Activated T-helper 1 cell treated with anti-CD3 and anti-CD28 coated beads, Interleukin-2, amount 50 U/mL, for 16 hours (primary cell): Measurements from ENCODE around the gene PRDM1.

Experiments used
- DNase-seq, 2 donors: peaks; one replicate each; pipeline ENCODE4 v3.0.0-alpha.2; 2020; ENCODE audit warnings: low read depth in 1 of 2, low spot score in 1 of 2

The PRDM1 gene

DNA sequence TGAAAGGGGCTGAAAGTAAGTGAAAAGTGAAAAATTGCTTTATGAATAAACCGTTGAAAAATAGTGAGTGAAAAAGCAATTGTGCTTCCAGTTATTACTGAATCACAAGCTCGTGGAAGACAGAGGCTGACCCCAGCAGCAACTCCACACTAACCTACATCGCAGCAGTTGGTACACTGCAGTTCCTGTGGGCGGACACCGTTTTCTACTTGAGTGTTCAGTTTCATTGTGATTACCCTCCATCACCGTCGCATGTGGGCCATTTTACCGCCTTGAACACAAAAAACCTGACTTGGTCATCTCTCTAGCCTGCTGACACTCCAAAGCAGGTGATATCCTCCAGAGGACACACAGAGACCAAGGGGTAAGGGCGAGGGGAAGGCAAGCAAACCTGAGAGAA, 28.4 kb downstream of the PRDM1 start:
- DNase-seq: peak in 1 of 2 donors; percentile 48

DNA sequence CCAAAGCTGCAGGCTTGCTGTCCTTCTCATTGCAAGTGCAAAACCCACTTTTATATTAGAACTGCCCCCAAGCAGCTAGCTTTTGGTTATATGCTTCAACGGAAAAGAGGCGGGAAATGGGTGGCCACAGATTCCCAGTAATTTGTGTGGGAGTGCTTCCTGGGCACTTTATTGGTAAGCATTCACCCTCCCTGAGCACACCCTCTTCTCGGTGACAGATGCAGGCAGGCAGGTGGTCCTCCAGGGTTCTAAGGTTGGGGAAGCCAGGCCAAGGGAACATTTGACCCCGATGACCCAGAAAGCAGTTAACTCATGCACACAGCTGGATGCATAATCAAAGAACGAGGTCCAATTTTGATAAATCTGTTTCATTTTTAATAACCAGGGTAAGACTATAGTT, 29.1 kb downstream of the PRDM1 start:
- DNase-seq: no peak

DNA sequence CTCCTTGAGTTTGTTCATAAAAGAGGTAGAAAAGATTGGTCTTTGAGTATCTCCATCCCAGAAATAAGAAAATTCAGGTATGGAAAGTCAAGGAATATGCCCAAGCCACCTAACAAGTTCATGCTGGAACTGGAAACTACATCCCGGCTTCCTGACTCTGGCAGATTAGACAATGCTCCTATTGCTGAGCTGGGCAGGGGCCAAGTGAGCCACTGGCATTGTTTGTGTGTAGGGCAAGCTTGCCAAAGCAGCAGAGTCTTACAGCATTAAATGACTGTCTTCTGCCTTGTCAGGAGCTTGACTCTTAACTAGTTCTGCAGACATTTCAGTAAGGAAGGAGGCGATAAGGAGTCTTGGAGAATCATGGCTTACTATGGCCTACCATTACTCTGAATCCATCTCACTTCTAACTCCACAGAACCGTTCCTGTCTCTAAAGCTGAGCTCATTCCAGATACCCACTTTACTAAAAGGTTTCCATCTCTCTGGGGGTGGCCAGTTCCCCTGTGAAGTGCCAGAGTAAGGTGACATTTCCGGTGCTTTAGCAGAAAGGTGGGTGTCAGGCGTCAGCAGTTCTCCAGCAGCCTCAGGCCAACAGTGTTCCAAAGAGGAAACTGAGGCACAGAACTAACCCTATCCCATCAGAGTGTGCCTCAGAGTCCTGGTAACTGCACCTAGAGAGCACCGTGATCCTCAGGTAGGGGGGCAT, 30.1 kb downstream of the PRDM1 start:
- no peak for DNase-seq

DNA sequence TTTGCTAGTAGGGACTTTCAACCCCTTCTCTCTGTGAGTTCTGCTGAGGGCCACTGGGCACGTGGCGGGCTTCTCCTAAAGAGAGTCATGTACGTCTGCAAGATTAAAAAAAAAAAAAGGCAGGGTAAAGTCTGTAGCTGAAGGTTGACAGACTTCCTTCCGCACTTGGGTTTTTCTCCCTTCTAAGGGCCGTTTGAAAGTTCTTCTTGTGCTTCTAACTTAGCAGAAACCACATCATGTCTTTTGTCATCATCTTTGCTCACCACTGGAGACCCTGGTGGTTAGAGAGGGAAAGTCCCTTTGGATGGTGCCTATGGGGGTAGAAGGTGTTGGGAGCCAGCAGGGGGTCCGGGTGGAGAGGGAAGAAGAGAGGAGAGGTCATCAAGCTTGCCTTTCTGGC, 31.4 kb downstream of the PRDM1 start:
- peak in 1 of 2 donors; percentile 30 for DNase-seq

DNA sequence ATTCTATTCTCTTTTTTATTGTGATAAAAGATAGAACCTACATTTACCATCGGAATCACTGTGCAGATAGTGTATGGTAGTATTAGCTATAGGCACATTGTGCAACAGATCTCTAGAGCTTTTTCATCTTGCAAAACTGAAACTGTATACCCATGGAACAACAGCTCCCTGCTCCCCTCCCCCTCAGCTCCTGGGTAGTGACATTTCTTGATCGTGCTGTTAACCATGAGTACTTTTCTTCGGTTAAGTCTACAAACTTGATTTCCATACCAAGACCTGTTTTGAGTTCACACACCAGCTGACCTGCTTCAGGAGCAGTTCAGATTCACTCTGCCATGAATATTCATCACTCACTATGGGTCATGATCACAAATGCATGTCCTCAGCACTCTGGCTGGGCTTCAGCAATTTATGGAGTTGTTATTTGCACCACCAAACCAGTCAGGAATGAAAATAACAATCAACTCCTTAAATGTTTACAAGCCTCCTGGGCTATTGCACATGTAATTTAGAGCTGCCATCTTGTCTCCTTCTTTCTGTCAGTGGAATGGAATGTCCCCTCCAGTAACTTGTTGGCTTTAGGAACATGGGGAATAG, 32.8 kb downstream of the PRDM1 start:
- no peak for DNase-seq

DNA sequence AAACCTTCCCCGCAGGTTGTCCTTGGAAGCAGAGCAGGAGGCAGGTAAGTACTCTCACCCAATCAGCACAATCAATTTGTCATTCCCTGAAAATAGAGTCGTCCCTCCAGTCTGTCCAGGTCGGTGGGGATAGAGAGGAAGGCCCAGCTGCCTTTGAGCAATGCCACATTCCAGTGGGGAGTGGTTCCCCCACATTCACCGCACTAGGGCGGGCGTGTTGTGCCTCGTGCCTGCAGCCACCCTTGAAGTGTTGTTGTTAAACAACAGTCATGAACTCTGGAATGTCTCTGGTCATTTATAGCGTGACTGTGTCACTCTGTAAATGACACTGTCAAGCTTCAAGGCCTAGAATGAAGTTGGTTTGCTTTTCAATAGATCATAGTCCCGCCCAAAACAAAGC, 33.4 kb downstream of the PRDM1 start:
- no peak for DNase-seq

DNA sequence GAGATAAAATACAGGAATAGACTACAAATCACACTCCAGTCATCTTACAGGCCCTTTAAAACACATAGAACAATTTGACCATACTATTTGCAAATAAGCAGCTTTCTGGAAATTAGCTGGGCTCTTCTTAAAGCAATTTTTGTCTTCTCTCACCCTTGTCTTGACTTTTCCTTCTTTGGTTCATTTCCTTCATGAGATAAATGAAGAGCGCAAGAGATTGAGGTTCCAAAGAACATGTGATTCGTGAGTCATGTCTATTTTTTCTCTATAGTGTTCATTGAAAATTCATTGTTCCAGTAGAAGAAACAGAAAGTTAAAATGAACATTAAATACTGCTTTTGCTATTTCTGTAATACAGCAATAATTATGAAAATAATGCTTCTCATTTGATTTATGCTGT, 33.9 kb downstream of the PRDM1 start:
- DNase-seq: no peak

DNA sequence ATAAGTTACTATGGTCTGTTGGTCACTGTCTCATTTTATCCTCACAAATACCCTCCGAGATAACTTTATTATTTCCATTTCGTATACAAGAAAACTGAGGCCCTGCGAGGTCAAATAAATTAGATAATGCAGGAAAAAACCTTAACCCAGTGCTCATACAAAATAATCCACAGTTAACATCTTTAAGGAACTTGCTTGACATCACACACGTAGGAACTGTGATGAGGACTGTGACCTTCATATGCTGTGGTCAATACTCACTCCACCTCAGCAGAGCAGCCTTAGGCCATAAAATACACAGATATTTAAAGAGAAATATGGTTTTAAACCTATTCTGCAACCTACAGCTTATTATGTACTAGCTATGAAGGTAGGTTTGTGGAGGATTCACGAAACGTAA, 34.3 kb downstream of the PRDM1 start:
- no peak for DNase-seq

DNA sequence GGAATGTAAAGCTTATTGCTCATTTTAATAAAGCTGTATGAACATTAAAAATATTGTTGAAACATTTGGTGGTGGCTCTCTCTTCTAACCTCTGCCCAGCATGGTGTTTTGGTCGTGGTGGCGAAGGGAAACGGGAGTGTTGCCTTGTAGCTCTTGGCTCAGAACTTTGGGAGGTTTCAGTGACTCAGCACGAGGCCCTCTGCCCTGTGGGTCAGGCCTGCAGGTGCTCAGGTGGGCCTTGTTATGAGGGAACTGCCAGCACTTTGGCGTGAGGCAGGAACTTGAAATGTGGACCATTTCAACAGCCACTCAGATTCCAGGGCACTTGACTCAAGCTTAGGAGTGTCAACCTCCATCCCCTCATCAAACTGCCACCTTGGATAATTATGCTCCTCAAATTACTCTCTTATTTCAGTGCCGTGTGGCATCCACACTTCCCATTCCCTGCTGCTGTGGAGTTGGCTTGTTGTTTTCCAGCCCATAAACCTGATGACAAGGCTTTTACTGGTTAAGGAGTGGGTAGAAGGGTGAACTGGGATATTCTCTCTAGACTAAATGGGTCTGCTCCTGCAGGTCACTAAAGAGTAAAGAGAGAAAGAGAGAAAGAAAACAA, 36.3 kb downstream of the PRDM1 start:
- DNase-seq: no peak

DNA sequence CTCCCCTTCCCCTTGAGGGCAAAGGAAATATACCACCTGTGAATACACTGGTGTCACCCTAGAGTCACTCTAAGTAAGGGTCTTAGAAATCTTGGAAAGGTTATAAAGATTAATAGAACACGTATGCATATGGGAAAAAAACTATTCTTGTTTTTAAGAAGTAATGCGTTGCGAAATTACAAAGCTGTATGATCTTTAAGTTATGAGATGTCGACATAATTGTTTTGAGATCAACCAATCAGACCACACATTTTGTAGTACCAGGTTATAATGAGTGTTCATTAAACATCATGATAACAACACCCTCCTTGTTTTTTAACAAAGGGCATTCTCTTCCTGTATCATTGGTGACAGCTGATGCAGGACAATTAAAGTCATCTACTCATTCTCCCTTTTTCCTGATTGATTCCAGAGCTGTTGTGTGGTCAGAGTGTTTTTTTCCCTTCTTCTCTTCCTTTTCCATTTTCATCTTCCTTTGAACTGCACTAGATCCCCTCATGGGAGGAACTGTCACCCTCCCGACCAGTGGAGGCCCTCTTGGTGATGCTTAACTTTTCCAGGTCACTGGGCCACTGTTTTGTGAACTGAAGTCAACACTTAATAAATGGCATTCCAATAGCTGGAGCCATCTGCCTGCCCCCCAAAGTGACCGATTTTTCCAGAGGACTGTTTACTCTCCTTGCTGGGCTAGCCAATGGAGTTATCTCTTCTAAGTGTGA, 37.0 kb downstream of the PRDM1 start:
- no peak for DNase-seq

DNA sequence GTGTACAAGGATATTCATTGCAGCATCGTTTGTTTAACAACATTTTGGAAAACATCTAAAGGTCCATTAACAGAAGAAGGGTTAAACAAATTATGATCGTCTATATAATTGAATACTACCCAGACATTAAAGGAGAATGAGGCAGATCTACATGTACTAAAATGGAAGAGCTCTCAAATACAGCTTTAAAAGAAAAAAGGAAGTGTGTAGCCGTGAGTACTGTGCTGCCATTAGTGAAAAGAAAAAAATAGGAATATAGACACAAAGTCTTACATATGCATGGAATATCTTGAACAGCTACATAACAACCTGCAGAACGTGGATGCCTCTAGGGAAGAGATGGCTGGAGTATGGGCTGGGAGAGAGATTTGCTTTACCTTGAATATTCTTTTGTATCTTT, 37.9 kb downstream of the PRDM1 start:
- no peak for DNase-seq

DNA sequence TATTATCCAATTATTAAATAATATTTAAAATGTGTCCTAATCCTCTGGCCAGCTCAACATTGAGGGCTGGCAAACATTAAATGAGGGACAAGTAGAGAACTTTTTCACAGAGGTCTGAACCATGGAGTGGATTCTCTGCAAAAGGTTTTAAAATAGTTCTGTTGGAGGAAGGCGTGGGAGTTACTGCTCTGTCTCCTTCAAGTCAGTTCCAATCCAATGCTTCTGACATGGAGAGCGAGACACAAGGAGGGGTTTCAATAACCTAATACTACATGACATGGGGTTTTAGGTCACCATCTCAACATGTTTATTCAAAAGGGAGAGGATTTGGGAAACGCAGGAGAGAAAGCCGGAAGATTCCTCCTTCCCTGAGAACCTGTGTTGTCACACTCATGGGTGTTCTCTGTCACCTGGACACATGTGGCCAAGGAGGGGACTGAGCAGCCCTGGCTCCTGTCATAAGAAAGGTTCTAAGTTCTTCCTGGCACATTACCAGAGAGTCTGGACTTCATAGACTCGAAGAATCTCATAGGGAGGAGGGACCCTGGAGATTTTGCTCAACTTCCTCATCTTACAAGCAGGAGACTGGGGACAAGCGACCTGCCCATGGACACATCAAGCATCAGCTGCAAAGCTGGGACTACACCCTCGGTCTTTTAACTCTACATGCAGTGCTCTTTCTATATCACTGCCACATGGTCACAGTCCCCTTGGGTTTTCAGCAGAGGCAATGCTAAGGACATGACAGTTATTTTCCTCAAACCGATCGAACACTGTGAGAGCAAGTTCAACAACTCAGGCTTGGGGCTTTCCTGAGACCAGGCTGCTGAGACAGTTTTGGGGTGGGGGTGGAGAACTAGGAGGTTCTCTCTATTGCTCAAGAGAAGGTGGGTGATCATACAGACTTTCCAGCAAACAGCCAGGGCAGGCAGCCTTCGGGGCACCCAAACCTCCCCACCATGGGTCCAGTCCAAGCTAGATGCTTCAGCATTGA, 38.6 kb downstream of the PRDM1 start:
- DNase-seq: no peak

DNA sequence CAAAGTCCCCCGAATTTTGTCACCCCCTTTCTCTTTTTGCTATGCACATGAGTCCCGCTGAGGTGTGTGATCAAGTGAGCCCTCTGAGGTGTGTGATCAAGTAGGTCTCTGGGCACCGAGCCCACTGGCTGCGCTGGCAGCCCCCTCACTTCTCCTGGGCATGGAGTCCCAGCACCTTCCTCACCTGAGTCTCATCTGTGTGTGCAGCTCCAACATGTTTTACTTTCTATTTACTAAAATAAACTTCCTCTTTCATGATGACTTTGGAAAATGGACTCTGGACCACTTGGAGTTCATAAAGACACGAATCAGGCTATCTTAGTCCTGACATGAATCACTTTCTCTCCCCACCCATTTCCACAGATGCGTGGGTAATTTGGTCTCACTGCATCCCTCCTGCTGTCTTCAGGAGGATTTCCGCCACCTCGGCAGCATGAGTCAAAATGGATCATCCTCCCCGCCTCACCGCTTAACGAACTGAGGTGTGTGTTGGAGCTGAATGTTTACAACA, 39.8 kb downstream of the PRDM1 start:
- peak in 1 of 2 donors; percentile 35 for DNase-seq

DNA sequence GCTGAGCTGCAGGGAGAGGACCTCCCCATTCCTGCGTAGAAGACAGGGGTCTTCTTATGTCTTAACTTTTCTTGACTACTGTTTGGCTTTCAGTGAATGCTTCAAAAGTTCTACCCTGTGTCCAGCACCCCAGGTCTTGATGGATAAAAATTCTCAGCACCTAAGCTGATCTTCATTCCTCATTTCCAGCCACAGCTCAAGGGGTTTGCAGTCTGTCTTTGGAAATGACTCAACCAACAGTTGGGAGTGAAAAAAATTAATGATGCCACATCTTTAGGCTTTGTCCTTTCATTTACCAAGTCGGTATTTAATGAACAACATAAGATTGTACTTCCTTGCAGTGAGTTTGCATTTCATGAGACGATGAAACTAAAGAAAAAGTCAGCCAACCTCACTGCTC, 40.3 kb downstream of the PRDM1 start:
- no peak for DNase-seq

DNA sequence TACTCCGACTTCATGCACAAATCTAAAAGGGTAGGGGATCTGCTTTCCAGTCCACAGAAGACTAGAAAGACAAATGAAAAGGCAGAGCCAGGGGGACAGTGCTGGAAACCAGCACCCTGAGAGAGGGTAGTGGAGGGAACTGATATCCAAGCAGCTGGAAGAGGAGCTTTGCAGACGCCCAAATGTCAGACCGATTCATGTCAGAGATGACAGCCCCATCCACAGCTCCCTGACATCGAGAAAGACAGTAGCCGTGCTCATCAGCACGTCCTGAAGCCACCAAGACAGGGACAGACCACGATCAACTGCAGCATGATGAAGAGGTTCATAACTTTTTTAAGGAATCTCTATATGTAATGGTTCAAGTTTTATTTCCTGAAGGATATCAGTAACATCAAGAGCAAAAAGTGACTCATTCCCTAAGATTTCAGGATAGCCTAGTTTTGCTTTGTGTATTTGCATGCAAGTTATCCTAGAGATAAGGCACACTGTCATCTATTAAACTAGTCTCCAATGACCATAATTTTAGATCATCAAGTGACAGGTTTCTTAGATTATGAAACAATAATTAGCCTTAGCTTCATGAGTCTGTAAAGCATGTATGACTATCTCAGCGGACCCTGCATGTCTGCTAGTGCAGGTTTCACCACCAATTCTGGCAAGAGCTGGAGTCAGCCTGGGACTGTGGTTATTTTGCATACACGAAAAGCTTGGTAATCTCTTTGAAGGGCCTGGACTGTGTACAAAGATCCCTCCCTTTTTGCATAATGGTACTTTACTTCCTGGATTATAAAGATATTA, 43.0 kb downstream of the PRDM1 start:
- no peak for DNase-seq

DNA sequence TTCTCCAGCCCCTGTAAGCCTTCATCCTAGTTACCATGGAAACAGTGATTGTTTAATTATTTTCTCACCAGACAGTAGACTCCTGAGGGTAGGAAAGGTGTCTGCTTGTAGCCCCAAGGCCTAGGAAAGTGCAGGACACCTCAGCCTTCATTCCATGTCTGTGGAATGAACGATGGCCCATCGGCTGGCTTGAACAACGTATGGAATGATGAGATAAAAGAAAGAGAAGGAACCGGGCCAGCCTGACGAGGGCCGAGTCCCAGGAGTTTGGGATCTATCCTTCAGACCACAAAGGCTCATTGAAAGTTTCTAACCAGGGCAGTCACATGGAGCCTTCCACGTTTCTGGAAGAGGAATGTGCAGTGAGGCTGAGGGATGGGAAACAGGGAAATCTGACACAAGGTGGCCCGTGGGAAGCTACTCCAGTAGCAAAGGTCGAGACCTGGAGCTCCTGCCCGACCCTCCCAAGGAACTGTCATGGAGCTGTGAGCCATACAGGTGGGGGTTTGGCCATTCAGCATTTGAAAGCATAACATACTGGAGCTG, 46.1 kb downstream of the PRDM1 start:
- DNase-seq: no peak

DNA sequence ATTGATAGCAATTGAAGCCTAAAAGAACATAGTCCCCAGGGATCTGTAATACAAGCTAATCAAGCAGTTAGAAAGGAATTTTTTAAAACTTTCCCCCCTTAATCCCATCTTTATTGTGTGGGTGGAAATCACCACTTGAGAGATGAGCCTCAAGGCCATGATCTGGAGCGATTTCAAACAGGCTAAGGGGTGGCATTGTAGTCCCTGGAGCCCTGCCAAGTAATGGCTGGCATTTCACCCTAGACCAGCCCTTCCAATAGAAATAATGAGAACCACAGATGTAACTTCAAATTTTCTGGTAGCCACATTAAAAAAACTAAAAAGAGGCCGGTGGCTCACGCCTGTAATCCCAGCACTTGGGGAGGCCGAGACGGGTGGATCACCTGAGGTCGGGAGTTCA, 46.9 kb downstream of the PRDM1 start:
- no peak for DNase-seq

DNA sequence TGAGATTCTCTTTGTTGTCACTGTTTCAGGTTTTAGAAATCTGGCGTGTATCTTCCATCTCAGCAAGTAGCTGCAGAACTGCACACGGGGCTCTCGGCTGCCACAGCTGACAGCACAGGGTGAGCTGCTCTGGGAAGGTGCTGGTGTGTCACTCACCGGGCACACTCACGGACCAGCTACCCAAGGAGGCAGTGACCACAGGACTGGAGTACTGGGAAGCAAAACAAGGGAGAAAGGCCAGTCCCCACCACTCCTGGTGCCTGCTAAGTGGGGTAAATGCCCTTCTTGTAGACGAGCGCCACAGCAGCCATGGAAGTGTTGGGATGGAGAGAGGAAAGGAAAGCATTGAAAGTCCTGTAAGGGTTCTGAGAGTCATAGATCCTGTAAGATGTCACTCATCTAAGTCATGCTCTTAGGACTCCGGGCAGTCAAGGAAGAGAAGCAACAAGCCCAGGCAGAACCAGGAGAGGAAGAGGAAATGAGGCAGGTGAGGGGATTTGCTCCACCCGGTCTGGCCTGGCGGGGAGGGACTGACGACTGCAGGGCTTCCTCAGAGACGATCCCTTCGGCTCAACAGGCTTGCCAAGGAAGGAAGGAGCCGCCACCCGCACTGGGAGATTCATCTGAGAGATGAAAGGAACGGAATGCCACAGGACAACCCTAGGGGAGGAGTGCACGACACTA, 48.1 kb downstream of the PRDM1 start:
- DNase-seq: no peak
